Measurements from ENCODE around the gene SLAIN2. TPM values are rescaled to one million over a fixed set of nuclear protein-coding genes. Genes with fewer than 3 reads are reported as not detected.
"Not testable (repeated sequence)": the region's sequence is repeated elsewhere in the genome, so short reads cannot be mapped to it uniquely, and the experiment has no call there.

Gene SLAIN2
- total RNA-seq, 2 donors from 2014 or later: 88.3 to 131 TPM

- intact Hi-C loops (cut with DNase I): no loop called here
- no peak for DNase-seq (ENCODE audit: low spot score)
Measured at GRCh38 chr4:48421101-48421500, 79.8 kb downstream of the SLAIN2 start.

- no peak for DNase-seq (ENCODE audit: low spot score)
- intact Hi-C loops (cut with DNase I): loop anchor here in 1 of 2 donors (2.0 kb wide), 1 partner anchor 46 kb away; no protein-coding TSS in a partner anchor
Measured at GRCh38 chr4:48428926-48429325, 87.6 kb downstream of the SLAIN2 start.

GRCh38 chr4:48429709-48430474, 88.6 kb downstream of the SLAIN2 start:
- DNase-seq (ENCODE audit: low spot score): no peak
- intact Hi-C loops (cut with DNase I): loop anchor here in 1 of 2 donors (2.0 kb wide), 1 partner anchor 47 kb away; no protein-coding TSS in a partner anchor

- intact Hi-C loops (cut with DNase I): no loop called here
- DNase-seq (ENCODE audit: low spot score): no peak
Measured at GRCh38 chr4:48431401-48431800, 90.1 kb downstream of the SLAIN2 start.

GRCh38 chr4:48432017-48432416, 90.7 kb downstream of the SLAIN2 start:
- no peak for DNase-seq (ENCODE audit: low spot score)
- intact Hi-C loops (cut with DNase I): no loop called here

- intact Hi-C loops (cut with DNase I): no loop called here
Measured at GRCh38 chr4:48436318-48436717, 95.0 kb downstream of the SLAIN2 start.

GRCh38 chr4:48439988-48440387, 98.7 kb downstream of the SLAIN2 start:
- DNase-seq (ENCODE audit: low spot score): no peak
- intact Hi-C loops (cut with DNase I): no loop called here

More at GRCh38 chr4:48436318-48436717, 95.0 kb downstream of the SLAIN2 start:
- no peak for DNase-seq (ENCODE audit: low spot score)

GRCh38 chr4:48440914-48441313, 99.6 kb downstream of the SLAIN2 start:
- intact Hi-C loops (cut with DNase I); DNase-seq (ENCODE audit: low spot score): not testable (repeated sequence)

GRCh38 chr4:48445704-48446103, 104.4 kb downstream of the SLAIN2 start:
- DNase-seq (ENCODE audit: low spot score): no peak
- intact Hi-C loops (cut with DNase I): no loop called here

- intact Hi-C loops (cut with DNase I): no loop called here
- DNase-seq (ENCODE audit: low spot score): no peak
Measured at GRCh38 chr4:48446642-48447041, 105.3 kb downstream of the SLAIN2 start.

- intact Hi-C loops (cut with DNase I): no loop called here
- DNase-seq (ENCODE audit: low spot score): no peak
Measured at GRCh38 chr4:48449151-48449550, 107.8 kb downstream of the SLAIN2 start.

GRCh38 chr4:48450740-48451139, 109.4 kb downstream of the SLAIN2 start:
- intact Hi-C loops (cut with DNase I): no loop called here
- no peak for DNase-seq (ENCODE audit: low spot score)

GRCh38 chr4:48451656-48452055, 110.3 kb downstream of the SLAIN2 start:
- intact Hi-C loops (cut with DNase I); DNase-seq (ENCODE audit: low spot score): not testable (repeated sequence)

- intact Hi-C loops (cut with DNase I): no loop called here
- no peak for DNase-seq (ENCODE audit: low spot score)
Measured at GRCh38 chr4:48454591-48454990, 113.3 kb downstream of the SLAIN2 start.

- intact Hi-C loops (cut with DNase I): no loop called here
- no peak for DNase-seq (ENCODE audit: low spot score)
Measured at GRCh38 chr4:48461000-48461399, 119.7 kb downstream of the SLAIN2 start.

GRCh38 chr4:48462363-48462762, 121.0 kb downstream of the SLAIN2 start:
- DNase-seq (ENCODE audit: low spot score): no peak
- intact Hi-C loops (cut with DNase I): no loop called here

GRCh38 chr4:48467442-48467841, 126.1 kb downstream of the SLAIN2 start:
- DNase-seq (ENCODE audit: low spot score): no peak

GRCh38 chr4:48467891-48468290, 126.6 kb downstream of the SLAIN2 start:
- intact Hi-C loops (cut with DNase I): no loop called here
- no peak for DNase-seq (ENCODE audit: low spot score)

More at GRCh38 chr4:48467442-48467841, 126.1 kb downstream of the SLAIN2 start:
- intact Hi-C loops (cut with DNase I): no loop called here

GRCh38 chr4:48470137-48470536, 128.8 kb downstream of the SLAIN2 start:
- DNase-seq (ENCODE audit: low spot score): no peak
- intact Hi-C loops (cut with DNase I): no loop called here

GRCh38 chr4:48470570-48470969, 129.2 kb downstream of the SLAIN2 start:
- no peak for DNase-seq (ENCODE audit: low spot score)
- intact Hi-C loops (cut with DNase I): no loop called here

- intact Hi-C loops (cut with DNase I): no loop called here
- no peak for DNase-seq (ENCODE audit: low spot score)
Measured at GRCh38 chr4:48472794-48473193, 131.5 kb downstream of the SLAIN2 start.
